ENCODE data around the gene IQSEC3. TPM values are rescaled to one million over a fixed set of nuclear protein-coding genes. Genes with fewer than 3 reads are reported as not detected.

IQSEC3 gene
- total RNA-seq, 2 donors from 2014 or later = 0.78 to 1.6 TPM

- peaks cover 14% of the 10 kb centered on the region for H3K4me1 ChIP-seq
- H3K27ac ChIP-seq = no peak overlapping the region
- no peak for TF ChIP-seq POLR2A (IDR thresholded peaks at IDR 0.05)
- TF ChIP-seq CTCF (IDR thresholded peaks at IDR 0.05) = no peak
- H3K4me3 ChIP-seq = no peak overlapping the region
- 83 to 89% methylated on average over 7 to 8 of the region's 8 CpGs for WGBS, 2 donors
- intact Hi-C loops (cut with DNase I) = no loop called here
- no peaks in the 10 kb centered on the region for H3K36me3 ChIP-seq (replicated peaks in 1 of 2; ENCODE audit: insufficient read depth in 1 of 2, low read depth in 2 of 2)
- ATAC-seq (no peak), DNase-seq (no peak)
- H3K9me3 ChIP-seq = no peaks in the 10 kb centered on the region
- no peaks in the 10 kb centered on the region for H3K27me3 ChIP-seq
These were observed 124.3 kb downstream of the IQSEC3 start for GRCh38 chr12:190881-191280.

GRCh38 chr12:191541-191940 is 125.0 kb downstream of the IQSEC3 start:
- no peaks in the 10 kb centered on the region for H3K27me3 ChIP-seq
- WGBS, 2 donors = 75 to 76% methylated on average over 3 of the region's 3 CpGs
- peaks cover 14% of the 10 kb centered on the region for H3K4me1 ChIP-seq
- TF ChIP-seq POLR2A (IDR thresholded peaks at IDR 0.05) (no peak), CTCF (IDR thresholded peaks at IDR 0.05) (no peak)
- no peak overlapping the region for H3K4me3 ChIP-seq
- intact Hi-C loops (cut with DNase I) = no loop called here
- no peak overlapping the region for H3K27ac ChIP-seq
- ATAC-seq (no peak), DNase-seq (no peak)
- H3K9me3 ChIP-seq = no peaks in the 10 kb centered on the region
- no peaks in the 10 kb centered on the region for H3K36me3 ChIP-seq (replicated peaks in 1 of 2; ENCODE audit: insufficient read depth in 1 of 2, low read depth in 2 of 2)

- no peak for DNase-seq
- ATAC-seq = no peak
- H3K4me1 ChIP-seq = peaks cover 17% of the 10 kb centered on the region
- no peaks in the 10 kb centered on the region for H3K27me3 ChIP-seq
- intact Hi-C loops (cut with DNase I) = no loop called here
- 55 to 64% methylated on average over 9 to 10 of the region's 10 CpGs for WGBS, 2 donors
- no peaks in the 10 kb centered on the region for H3K36me3 ChIP-seq (replicated peaks in 1 of 2; ENCODE audit: insufficient read depth in 1 of 2, low read depth in 2 of 2)
- no peaks in the 10 kb centered on the region for H3K9me3 ChIP-seq
- no peak overlapping the region for H3K4me3 ChIP-seq
- H3K27ac ChIP-seq = no peak overlapping the region
- TF ChIP-seq POLR2A (IDR thresholded peaks at IDR 0.05) (no peak), CTCF (IDR thresholded peaks at IDR 0.05) (no peak)
These were observed 126.7 kb downstream of the IQSEC3 start for GRCh38 chr12:193261-193660.

GRCh38 chr12:194276-194675 is 127.7 kb downstream of the IQSEC3 start:
- intact Hi-C loops (cut with DNase I) = no loop called here
- DNase-seq = no peak
- 84 to 89% methylated on average over 6 to 7 of the region's 7 CpGs for WGBS, 2 donors
- Histone ChIP-seq H3K27me3 (no peaks in the 10 kb centered on the region), H3K36me3 (replicated peaks in 1 of 2; ENCODE audit: insufficient read depth in 1 of 2, low read depth in 2 of 2) (no peaks in the 10 kb centered on the region), H3K27ac (no peak overlapping the region), H3K4me3 (no peak overlapping the region), H3K9me3 (no peaks in the 10 kb centered on the region), H3K4me1 (peaks cover 17% of the 10 kb centered on the region)
- ATAC-seq = no peak
- TF ChIP-seq POLR2A (IDR thresholded peaks at IDR 0.05) = no peak

GRCh38 chr12:195156-195555 is 128.6 kb downstream of the IQSEC3 start:
- no peak overlapping the region for H3K4me3 ChIP-seq
- no peaks in the 10 kb centered on the region for H3K9me3 ChIP-seq
- TF ChIP-seq CTCF (IDR thresholded peaks at IDR 0.05) (no peak), POLR2A (IDR thresholded peaks at IDR 0.05) (no peak)
- H3K27ac ChIP-seq = no peak overlapping the region
- no peaks in the 10 kb centered on the region for H3K27me3 ChIP-seq
- DNase-seq = no peak
- intact Hi-C loops (cut with DNase I) = no loop called here
- no peak for ATAC-seq
- 74 to 78% methylated on average over 5 of the region's 5 CpGs for WGBS, 2 donors
- H3K4me1 ChIP-seq = peaks cover 19% of the 10 kb centered on the region
- no peaks in the 10 kb centered on the region for H3K36me3 ChIP-seq (replicated peaks in 1 of 2; ENCODE audit: insufficient read depth in 1 of 2, low read depth in 2 of 2)

Data from body of pancreas (tissue), 4 donors.